Dedifferentiated amniotic fluid mesenchymal stem cell (primary cell): Measurements from ENCODE around the gene ADGB.
"Not testable (repeated sequence)": the region's sequence is repeated elsewhere in the genome, so short reads cannot be mapped to it uniquely, and the experiment has no call there.

Experiments used
- DNase-seq: peaks from one replicate; pipeline ENCODE4 v3.0.0-alpha.2; 2016; ENCODE audit errors: extremely low spot score

ADGB gene

GRCh38 chr6:146815511-146816462, 217.0 kb downstream of the ADGB start:
- not testable (repeated sequence) for DNase-seq

- DNase-seq = no peak
These were observed 221.0 kb downstream of the ADGB start for GRCh38 chr6:146819596-146820320.

- no peak for DNase-seq
These were observed 228.6 kb downstream of the ADGB start for GRCh38 chr6:146827216-146827928.

DNA sequence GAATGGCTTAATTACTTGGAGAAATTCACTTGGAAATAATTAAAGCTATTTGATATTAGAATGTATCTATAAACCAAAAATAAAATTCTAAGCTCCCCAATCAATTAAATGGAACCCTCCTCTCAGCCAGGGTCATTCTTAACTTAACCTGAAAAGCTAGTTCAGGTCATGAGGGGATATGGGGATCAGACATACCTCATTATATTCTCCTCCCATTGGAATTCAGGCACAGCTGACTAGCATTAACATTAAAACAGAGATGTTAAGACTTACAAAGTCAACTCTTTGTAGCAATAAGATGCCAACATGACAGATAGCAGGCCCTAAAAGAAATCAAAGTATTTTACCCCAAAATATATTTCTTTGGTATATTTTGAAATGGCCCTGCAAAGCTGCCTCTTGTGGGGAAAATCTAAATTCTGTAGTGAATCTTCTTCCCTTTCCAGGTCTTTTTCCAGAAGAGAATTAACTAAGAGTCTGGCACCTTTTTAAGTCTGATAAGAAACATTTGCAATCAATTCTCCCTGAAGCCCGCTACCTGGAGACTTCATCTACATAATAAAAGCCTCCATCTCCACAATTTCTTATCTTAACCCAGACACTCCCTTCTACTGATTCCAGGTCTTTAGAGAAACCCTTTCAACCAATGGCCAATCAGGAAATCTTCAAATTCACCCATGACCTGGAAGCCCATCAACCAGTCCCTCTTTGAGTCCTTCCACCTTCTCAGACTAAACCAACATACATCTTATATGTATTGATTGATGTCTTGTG, 231.2 kb downstream of the ADGB start:
- DNase-seq = no peak

GRCh38 chr6:146833157-146833556, 234.4 kb downstream of the ADGB start:
- DNase-seq = no peak

DNA sequence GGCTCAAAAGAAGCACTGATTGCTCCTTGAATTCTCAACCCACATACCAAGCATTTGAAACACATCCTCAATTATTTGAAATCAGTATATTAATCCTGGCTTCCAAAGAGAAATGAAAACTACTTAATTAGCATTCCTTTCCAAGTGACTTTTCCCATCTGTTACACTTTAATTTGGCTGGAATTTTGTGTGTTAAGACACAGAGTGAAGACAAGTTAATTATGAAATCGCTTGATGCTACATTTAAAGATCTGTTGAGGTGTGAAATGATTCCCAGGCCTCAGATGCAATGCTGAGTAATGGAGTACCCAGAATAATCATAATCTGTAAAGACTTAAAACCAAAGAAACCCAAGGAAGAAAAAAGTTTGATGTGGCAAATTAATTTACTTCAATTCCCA, 241.4 kb downstream of the ADGB start:
- DNase-seq = no peak

DNA sequence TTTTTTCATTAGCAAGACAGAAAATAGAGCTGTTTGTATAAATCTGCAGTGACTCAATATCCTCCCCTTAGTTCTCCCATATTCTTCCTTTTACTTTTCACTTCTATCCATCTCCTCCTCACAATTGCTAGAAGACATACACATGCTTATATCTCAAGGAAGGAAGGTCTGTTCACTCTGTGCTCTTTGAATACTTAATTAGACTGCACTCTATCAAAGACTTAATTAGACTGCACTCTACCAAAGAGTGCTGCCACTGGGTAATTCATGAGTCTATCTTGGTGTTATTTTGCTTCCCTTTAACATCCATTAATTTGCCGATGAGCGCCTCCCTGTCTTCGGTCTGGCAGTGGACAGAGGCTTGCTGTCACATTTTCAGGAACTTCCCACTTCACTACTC, 241.9 kb downstream of the ADGB start:
- no peak for DNase-seq

DNA sequence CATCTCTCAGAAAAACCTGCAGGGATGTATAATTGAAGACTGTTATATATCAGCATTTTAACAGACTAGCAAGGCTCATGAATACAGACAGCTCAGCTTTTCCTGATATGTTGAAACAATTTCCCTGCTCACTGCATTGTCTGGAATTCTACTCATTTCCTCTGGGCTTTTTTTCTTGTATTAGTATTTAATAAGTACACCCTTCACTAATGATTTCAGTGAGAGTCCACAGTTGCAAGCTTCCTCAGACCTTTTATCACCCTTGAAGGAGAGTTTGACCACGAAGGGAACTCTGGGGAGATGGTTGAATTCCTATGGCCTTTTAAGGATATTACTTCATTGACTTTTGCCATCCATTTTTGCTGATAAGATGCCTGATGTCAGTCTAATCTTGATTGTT, 248.7 kb downstream of the ADGB start:
- DNase-seq = no peak

DNA sequence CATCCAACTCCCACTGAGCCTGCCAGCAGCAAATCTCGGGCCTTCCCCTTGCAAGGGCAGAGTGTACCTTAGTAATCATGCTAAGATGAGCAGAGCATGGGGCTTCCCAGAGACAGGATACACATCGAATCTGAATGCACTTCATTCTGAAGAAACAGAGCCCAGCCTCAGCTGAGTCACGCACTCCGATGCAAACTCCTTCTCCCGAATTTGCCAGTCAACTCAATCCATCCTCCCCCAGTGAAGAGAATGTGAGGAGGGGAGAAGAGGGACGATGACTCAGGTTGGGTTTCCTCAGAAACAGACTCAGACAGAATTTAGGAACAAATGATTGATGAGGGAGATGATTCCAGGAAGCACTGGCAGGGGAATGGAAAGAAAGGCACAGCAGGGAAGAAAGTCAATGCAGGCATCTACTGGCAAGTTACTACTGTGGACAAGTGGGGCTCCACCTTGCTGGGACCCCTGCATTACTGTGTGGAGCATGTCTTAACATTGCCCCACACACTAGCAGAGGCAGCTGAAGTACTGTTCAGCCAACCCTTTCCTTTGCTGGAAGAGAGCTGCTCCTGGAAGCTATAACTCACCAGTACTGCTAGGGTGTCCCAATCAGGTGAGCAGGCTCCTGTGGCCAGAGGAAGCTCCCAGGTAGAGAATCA, 251.6 kb downstream of the ADGB start:
- DNase-seq = no peak

DNA sequence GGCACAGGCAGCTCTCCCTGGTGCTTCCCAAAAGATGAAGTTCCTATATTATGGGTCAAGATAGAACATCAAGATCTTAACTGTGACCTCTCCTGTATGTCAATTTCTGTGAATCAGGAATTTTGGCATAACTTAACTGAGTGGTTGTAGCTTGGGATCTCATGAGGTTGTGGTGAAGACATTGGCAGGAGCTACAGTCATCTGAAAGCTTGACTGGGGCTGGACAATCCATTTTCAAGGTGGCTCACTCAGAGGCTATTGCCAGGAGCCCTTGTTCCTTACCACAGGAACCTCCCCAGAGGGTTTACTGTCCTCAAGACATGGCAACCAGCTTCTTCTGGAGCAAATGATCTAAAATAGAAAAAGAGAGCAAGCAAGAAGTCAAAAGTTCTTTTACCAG, 252.2 kb downstream of the ADGB start:
- DNase-seq = no peak

DNA sequence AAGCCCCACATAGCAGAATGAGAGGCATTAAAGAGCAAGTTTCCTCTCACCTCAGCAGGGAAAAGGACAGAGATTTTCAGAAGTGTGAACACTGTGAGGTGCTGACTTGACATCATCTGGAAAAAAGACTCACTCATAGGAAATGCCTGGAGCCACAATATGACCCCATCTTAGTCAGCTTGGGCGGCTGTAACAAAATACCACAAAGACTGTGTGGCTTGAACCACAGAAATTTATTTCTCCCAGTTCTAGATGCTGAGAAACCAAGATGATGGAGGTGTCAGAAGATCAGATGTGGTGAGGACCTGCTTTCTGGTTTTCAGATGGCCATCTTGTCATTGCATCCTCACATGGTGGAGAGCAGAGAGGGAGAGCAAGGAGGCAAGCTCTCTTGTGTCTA, 253.1 kb downstream of the ADGB start:
- peak; percentile 49 for DNase-seq

DNA sequence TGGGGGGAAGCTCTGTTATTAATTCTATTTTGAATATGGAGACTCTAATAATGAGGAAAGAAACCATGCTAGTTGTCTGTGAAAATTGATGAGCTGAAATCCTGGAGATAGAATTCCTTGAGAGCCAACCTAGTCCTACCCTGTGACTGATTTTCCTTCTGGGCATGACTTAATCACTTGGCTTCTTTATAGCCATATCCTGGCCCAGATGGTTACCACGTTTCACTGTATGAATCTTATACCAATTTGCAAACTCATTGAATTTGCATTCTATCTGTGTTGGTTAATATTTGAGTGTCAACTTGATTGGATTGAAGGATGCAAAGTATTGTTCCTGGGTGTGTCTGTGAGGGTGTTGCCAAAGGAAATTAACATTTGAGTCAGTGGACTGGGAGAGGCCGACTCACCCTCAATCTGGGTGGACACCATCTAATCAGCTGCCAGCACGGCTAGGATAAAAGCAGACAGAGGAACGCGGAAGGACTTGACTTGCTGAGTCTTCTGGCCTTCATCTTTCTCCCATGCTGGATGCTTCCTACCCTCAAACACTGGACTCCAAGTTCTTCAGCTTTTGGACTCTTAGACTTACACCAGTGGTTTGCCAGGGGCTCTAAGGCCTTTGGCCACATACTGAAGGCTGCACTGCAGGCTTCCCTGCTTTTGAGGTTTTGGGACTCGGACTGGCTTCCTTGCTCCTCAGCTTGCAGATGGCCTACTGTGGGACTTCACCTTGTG, 255.9 kb downstream of the ADGB start:
- not testable (repeated sequence) for DNase-seq

DNA sequence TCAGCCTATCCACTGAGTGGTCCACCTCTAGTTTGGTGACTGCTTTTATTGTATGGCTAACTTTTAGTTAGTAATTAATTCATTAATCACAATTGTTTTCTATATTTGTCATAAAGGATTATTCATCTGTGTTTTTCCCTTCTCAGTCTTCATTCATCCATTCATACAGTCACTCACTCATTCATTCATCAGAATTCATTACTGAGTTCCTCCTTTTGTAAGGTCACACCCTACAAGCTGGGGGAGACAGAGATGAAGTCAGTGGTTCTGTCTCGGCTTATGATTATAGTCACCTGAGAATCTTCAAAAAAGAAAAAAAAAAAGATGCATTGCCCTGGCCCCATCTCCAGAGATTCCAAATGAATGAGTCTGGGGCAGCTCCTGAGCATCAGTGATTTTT, 257.1 kb downstream of the ADGB start:
- DNase-seq = no peak

- no peak for DNase-seq
These were observed 257.5 kb downstream of the ADGB start for GRCh38 chr6:146856296-146856695.

GRCh38 chr6:146857180-146857979, 258.6 kb downstream of the ADGB start:
- peak; percentile 89 for DNase-seq

DNA sequence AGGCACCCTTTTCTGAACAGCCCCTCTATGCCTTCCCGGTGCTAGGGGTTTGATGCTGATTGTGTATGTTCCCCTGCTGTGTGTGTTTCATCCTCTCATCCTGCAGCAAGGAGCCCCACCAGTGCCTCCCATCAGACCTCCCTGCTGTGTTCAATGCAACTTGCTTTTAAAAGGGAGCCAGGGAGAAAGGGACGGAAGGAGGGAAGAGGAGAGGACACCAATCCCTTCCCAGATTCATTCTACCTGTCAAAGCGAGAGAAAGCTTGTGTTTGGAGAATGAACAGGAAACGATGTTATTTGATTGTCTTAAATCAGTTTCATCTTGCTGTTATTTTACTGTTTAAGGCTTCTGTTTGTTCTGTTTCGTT, 259.2 kb downstream of the ADGB start:
- DNase-seq = peak; percentile 16

- DNase-seq = no peak
These were observed 260.4 kb downstream of the ADGB start for GRCh38 chr6:146859206-146859605.

GRCh38 chr6:146859795-146860495, 261.2 kb downstream of the ADGB start:
- no peak for DNase-seq

DNA sequence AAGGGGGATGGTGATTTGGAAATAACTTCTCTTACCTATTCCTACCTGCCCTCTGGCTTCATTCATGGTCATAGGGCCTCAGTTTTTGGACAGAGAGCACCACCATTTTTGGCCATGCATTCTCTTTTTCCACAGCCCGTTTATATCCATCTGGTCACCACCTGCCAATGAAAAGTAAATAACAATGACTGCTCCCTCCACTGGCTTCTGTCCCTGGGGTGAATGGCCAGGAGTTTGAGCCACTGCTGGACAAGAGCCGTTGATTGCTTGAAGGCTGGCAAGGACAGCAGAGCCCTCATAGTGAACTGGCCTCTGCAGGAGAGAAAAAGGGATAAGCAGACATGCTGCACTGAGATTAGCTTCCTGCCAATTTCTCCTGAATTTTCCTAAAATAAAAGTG, 261.8 kb downstream of the ADGB start:
- no peak for DNase-seq
